ENCODE measurements around the gene BMP10.

DNA sequence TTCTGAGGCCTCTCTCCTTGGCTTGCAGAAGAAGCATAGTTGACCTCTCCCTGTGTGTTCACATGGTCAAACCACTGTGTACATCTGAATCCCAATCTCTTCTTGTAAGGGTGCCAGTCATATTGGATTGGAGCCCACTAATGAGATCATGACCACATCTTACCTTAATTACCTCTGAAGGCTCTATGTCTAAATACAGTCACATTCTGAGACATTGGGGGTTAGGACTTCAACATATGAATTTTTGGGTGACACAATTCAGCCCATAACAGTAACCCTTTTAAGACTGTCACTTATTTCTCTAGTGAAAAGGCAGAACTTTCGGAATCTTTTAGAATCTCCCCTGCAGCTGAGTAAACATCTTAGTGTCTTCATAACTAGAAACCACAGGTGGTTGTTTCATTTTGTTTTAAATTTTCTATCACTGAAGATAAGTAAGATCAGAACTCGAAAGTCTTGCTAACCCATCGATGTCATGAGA lies 33.3 kb downstream of the BMP10 start:
- TF ChIP-seq EZH2 (IDR thresholded peaks at IDR 0.05; ENCODE audit: borderline replicate concordance, low read length): no peak
- TF ChIP-seq, protein P1, sequence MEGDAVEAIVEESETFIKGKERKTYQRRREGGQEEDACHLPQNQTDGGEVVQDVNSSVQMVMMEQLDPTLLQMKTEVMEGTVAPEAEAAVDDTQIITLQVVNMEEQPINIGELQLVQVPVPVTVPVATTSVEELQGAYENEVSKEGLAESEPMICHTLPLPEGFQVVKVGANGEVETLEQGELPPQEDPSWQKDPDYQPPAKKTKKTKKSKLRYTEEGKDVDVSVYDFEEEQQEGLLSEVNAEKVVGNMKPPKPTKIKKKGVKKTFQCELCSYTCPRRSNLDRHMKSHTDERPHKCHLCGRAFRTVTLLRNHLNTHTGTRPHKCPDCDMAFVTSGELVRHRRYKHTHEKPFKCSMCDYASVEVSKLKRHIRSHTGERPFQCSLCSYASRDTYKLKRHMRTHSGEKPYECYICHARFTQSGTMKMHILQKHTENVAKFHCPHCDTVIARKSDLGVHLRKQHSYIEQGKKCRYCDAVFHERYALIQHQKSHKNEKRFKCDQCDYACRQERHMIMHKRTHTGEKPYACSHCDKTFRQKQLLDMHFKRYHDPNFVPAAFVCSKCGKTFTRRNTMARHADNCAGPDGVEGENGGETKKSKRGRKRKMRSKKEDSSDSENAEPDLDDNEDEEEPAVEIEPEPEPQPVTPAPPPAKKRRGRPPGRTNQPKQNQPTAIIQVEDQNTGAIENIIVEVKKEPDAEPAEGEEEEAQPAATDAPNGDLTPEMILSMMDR (conservative IDR thresholded peaks at IDR 0.05 in 1 of 2, IDR thresholded peaks at IDR 0.05 in 1 of 2; ENCODE audit: extremely low read depth in 1 of 2, insufficient read depth in 1 of 2, low read depth in 1 of 2, low read length in 2 of 2): no peak

All from mammary epithelial cell (primary cell).